C4-2B (cell line): ENCODE data around the gene TCAF1.

Source experiments
- ZFX ChIP-seq: fragments of 450-650 bp; IDR thresholded peaks from 2 replicates; pipeline ENCODE4 v1.6.1; 2017
- TF ChIP-seq, protein P1 (sequence below): fragments of 450-650 bp; conservative IDR thresholded peaks from 2 replicates; pipeline ENCODE4 v1.5.1; 2017; ENCODE audit warnings: mild to moderate bottlenecking

DNA sequence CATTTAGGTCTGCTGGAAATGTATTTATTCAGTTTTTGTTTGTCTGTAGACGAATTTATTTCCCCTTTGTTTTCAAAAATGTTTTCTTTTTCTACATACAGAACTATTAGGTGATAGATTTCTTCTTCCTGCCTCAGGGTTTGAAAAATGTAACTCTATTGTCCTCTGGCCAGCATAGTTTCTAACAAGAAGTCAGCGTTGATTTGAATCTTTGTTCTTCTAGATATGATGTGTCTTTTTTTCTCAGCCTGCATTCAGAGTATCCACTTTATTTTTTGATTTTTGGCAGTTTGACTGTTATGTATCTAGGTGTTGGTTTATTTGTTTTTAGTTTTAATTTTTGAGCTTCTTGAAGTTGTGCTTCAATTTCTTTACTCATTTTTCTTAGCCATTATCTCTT lies 45.1 kb upstream of the TCAF1 start:
- TF ChIP-seq, protein P1, sequence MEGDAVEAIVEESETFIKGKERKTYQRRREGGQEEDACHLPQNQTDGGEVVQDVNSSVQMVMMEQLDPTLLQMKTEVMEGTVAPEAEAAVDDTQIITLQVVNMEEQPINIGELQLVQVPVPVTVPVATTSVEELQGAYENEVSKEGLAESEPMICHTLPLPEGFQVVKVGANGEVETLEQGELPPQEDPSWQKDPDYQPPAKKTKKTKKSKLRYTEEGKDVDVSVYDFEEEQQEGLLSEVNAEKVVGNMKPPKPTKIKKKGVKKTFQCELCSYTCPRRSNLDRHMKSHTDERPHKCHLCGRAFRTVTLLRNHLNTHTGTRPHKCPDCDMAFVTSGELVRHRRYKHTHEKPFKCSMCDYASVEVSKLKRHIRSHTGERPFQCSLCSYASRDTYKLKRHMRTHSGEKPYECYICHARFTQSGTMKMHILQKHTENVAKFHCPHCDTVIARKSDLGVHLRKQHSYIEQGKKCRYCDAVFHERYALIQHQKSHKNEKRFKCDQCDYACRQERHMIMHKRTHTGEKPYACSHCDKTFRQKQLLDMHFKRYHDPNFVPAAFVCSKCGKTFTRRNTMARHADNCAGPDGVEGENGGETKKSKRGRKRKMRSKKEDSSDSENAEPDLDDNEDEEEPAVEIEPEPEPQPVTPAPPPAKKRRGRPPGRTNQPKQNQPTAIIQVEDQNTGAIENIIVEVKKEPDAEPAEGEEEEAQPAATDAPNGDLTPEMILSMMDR = no peak
- TF ChIP-seq ZFX = no peak
